ENCODE results near the gene CDH4. TPM values are rescaled to one million over a fixed set of nuclear protein-coding genes. Genes with fewer than 3 reads are reported as not detected.

Gene CDH4
- total and polyA plus RNA-seq, 2 of the 8 experiments (the other 6 are each of a cell fraction or from before 2014, with no cell fraction given): 4.3 to 7.9 TPM

DNA sequence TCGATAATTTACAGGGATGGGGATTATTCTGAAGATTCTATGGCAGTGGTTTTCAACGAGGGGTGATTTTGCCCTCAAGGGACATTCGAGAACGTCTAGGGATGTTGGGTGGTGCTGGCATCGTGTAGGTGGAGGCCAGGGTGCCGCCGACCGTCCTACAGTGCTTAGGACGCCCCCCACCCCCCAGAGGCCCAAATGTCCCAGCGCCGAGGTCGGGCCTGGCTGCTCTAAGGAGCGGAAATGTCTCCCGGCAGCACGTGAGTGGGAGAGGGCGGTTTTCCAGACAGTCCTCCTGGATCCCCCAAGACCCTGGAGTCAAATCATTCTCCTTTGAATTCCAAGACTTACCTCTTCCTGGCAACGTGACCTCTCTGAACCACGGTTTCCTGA lies 101.9 kb downstream of the CDH4 start:
- Histone ChIP-seq H2AFZ (ENCODE audit: low read length) (no peak overlapping the region), H3K18ac (ENCODE audit: extremely low read depth, low read length) (no peak overlapping the region), H2BK15ac (ENCODE audit: low read length) (peak overlapping the region; percentile 40; the same call in 1 of the 2 replicates), H4K91ac (replicated peaks; ENCODE audit: insufficient read length, low read length) (peak overlapping the region; percentile 8), H3K56ac (replicated peaks; ENCODE audit: insufficient read length, low read depth, low read length) (no peak overlapping the region), H4K5ac (ENCODE audit: insufficient read length, low read depth, low read length) (no peak overlapping the region), H3K27me3 (replicated peaks in 1 of 4; ENCODE audit: control insufficient read depth in 3 of 4, extremely low read depth in 1 of 4, insufficient read depth in 3 of 4, low read length in 3 of 4) (peaks cover 0 to 17% (median 8%) of the 10 kb centered on the region in 4 experiments; a peak in 4 of 7 replicates), H3K36me3 (ENCODE audit: control insufficient read depth in 2 of 4, insufficient read depth in 4 of 4, low read length in 3 of 4) (no peaks in the 10 kb centered on the region), H3K23me2 (ENCODE audit: low read depth, low read length) (peaks cover 4% of the 10 kb centered on the region; the same call in 1 of the 2 replicates), H3K9me3 (ENCODE audit: insufficient read depth in 2 of 2, low read depth in 1 of 2, low read length in 1 of 2) (no peaks in the 10 kb centered on the region), H3K27ac (ENCODE audit: low read depth, low read length) (no peak overlapping the region), H3K4ac (replicated peaks; ENCODE audit: insufficient read length, low read depth, low read length) (no peak overlapping the region), H2AK5ac (ENCODE audit: low read depth, low read length) (no peak overlapping the region), H3K4me2 (ENCODE audit: insufficient read depth in 1 of 2, low read depth in 2 of 2, low read length in 2 of 2) (no peak overlapping the region), H2BK12ac (ENCODE audit: low read depth, low read length) (peak overlapping the region; percentile 43; the same call in 1 of the 2 replicates), H2BK5ac (ENCODE audit: low read depth, low read length) (no peak overlapping the region), H3K4me3 (ENCODE audit: extremely low read depth in 1 of 4, insufficient read depth in 2 of 4, low read depth in 3 of 4, low read length in 4 of 4) (no peak overlapping the region), H2BK120ac (replicated peaks; ENCODE audit: low read depth, low read length) (no peak overlapping the region), H3K9ac (replicated peaks in 1 of 4; ENCODE audit: extremely low read depth in 1 of 4, low read depth in 3 of 4, low read length in 3 of 4) (no peak overlapping the region), H3K14ac (ENCODE audit: insufficient read length) (no peak overlapping the region), H2BK20ac (ENCODE audit: low read length) (no peak overlapping the region), H3K79me2 (ENCODE audit: control insufficient read depth in 1 of 2, insufficient read depth in 2 of 2, low read length in 2 of 2) (no peaks in the 10 kb centered on the region), H3K4me1 (replicated peaks in 1 of 4; ENCODE audit: control insufficient read depth in 3 of 4, insufficient read depth in 4 of 4, low read length in 3 of 4) (peaks cover 7 to 28% (median 18%) of the 10 kb centered on the region in 4 experiments), H4K8ac (ENCODE audit: extremely low read depth, insufficient read depth, low read length) (no peak overlapping the region), H3K23ac (ENCODE audit: insufficient read length) (no peak overlapping the region), H4K20me1 (replicated peaks in 1 of 2; ENCODE audit: control insufficient read depth in 1 of 2, insufficient read depth in 2 of 2, low read length in 2 of 2) (no peaks in the 10 kb centered on the region), H3K79me1 (ENCODE audit: low read depth, low read length) (no peaks in the 10 kb centered on the region)
- 86% methylated on average over 18 of the region's 18 CpGs; no CpG with 5 or more reads in 1 of the 2 experiments for WGBS, 2 experiments (ENCODE audit: extremely low coverage in 1 of 2, insufficient coverage in 1 of 2, insufficient read length in 1 of 2, insufficient replicate concordance in 2 of 2, low coverage in 1 of 2, low lambda C conversion rate in 2 of 2, missing lambda C conversion rate in 1 of 2)
- DNase-seq (ENCODE audit: low read depth in 1 of 2, low spot score in 2 of 2) (no peak), FAIRE-seq (no peak)
- TF ChIP-seq BRCA1 (IDR thresholded peaks at IDR 0.05; ENCODE audit: low read depth, low read length): no peak
- TF ChIP-seq POLR2AphosphoS5 (IDR thresholded peaks at IDR 0.05; ENCODE audit: low read depth, low read length): no peak
- no peak for TF ChIP-seq RBBP5 (IDR thresholded peaks at IDR 0.05; ENCODE audit: borderline replicate concordance, low read depth, low read length)
- no peak for TF ChIP-seq KDM4A (IDR thresholded peaks at IDR 0.05; ENCODE audit: low read depth, low read length, severe bottlenecking)
- no peak for TF ChIP-seq POLR2A (IDR thresholded peaks at IDR 0.05; ENCODE audit: control extremely low read depth in 1 of 2, low read depth in 2 of 2, low read length in 2 of 2)
- no peak for TF ChIP-seq JUN (IDR thresholded peaks at IDR 0.05; ENCODE audit: low read depth, low read length)
- no peak for TF ChIP-seq FOSL1 (IDR thresholded peaks at IDR 0.05; ENCODE audit: insufficient read depth, low read depth, low read length)
- TF ChIP-seq SRF (IDR thresholded peaks at IDR 0.05; ENCODE audit: low read depth, low read length): no peak
- TF ChIP-seq SAP30 (IDR thresholded peaks at IDR 0.05; ENCODE audit: insufficient read depth, insufficient replicate concordance, low read length): no peak
- no peak for TF ChIP-seq TBP (IDR thresholded peaks at IDR 0.05; ENCODE audit: low read depth, low read length)
- ChIA-PET CTCF (ENCODE audit: partially characterized antibody) (interaction anchor here (1.6 kb wide), 1 partner anchor 148 kb away, joined by 3 read pairs; no protein-coding TSS in a partner anchor), POLR2A (ENCODE audit: partially characterized antibody) (no interaction called here)

Data from H1 (cell line).